Hepatocyte (in vitro differentiated cells): ENCODE measurements around the gene COL7A1.

Experiments
- EZH2phosphoT487 ChIP-seq: fragments of 200-600 bp; sonication (generic); IDR thresholded peaks from one replicate; pipeline ENCODE4 v1.6.1; 2018; ENCODE audit warnings: antibody characterized with exemption, mild to moderate bottlenecking, low read depth, moderate library complexity; ENCODE audit not compliant: unreplicated experiment, severe bottlenecking
- TF ChIP-seq, protein P1 (sequence below): fragments of 200-600 bp; sonication (generic); IDR thresholded peaks from 2 replicates; pipeline ENCODE4 v1.5.1; 2016; ENCODE audit warnings: antibody characterized with exemption, mild to moderate bottlenecking; ENCODE audit not compliant: poor library complexity

DNA sequence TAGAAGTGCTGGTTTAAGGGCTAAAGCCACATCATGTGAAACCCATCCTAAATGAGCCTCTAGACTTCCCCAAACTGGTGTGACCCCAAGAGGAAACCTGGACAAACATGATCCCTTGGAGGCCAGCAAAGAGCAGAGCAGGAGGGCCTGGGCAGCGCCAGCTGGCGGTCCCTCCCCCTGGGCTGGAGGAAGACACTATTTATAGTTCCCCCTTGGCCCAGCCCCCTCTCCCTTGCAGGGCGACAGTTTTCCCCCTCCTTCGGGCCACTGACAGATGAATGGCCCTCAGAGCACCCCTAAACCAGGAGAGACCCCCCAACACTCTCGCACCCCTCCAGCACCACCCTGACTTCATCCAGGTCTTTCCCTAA is 34.5 kb downstream of the COL7A1 start:
- TF ChIP-seq, protein P1, sequence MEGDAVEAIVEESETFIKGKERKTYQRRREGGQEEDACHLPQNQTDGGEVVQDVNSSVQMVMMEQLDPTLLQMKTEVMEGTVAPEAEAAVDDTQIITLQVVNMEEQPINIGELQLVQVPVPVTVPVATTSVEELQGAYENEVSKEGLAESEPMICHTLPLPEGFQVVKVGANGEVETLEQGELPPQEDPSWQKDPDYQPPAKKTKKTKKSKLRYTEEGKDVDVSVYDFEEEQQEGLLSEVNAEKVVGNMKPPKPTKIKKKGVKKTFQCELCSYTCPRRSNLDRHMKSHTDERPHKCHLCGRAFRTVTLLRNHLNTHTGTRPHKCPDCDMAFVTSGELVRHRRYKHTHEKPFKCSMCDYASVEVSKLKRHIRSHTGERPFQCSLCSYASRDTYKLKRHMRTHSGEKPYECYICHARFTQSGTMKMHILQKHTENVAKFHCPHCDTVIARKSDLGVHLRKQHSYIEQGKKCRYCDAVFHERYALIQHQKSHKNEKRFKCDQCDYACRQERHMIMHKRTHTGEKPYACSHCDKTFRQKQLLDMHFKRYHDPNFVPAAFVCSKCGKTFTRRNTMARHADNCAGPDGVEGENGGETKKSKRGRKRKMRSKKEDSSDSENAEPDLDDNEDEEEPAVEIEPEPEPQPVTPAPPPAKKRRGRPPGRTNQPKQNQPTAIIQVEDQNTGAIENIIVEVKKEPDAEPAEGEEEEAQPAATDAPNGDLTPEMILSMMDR, result no peak
- no peak for TF ChIP-seq EZH2phosphoT487
